ENCODE measurements around the gene GTF3C4. TPM values are rescaled to one million over a fixed set of nuclear protein-coding genes. Genes with fewer than 3 reads are reported as not detected.
A peak's percentile ranks its signal among the peaks of the same experiment; 100 is the strongest.

GTF3C4 gene
- total and polyA plus RNA-seq, 4 donors: 17.7 to 24.1 (median 21.7) TPM

DNA sequence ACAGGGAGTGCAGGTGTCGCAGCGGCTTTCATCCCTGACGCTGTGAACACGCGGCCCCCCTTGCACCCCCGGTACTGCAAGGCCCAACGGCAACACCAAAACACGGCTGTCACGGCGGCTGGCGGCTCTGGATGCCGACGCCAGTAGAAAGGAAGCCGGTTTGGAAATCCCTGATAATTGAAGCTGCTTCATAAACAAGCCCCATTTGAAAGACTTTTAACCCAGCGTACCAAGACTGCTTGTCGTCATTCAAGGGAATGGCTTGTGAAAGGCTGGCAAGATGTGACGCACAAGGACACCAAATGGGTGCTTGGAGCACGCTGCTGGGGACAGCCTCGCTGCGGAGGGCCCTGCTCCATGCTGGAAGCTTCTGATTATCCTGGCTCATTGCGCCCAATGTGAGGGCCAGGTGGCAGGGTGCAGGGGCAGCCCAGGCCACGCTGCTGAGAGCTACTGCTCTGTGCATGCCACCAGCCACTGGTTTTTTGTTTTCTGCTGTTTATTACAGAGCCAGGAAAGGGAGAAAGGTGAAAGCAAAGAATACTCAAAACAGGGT lies 63.1 kb downstream of the GTF3C4 start:
- no peaks in the 10 kb centered on the region for H3K27me3 ChIP-seq (ENCODE audit: control insufficient read depth, insufficient read depth, low read length)
- no peaks in the 10 kb centered on the region for H3K36me3 ChIP-seq (ENCODE audit: control insufficient read depth, insufficient read depth, low read length)
- H3K4me3 ChIP-seq (ENCODE audit: low read depth, low read length): no peak overlapping the region
- peak in 3 of 6 donors; percentile 35 to 84 (median 82) for DNase-seq (ENCODE audit: low read depth in 4 of 6, low spot score in 6 of 6)
- no peak overlapping the region for H3K27ac ChIP-seq (ENCODE audit: low read depth, low read length)
- H3K9me3 ChIP-seq (ENCODE audit: control insufficient read depth, insufficient read depth, low read length): no peaks in the 10 kb centered on the region
- WGBS (ENCODE audit: insufficient coverage): 31% methylated on average over 22 of the region's 22 CpGs
- peaks cover 22% of the 10 kb centered on the region for H3K4me1 ChIP-seq (ENCODE audit: control insufficient read depth, insufficient read depth, low read length)

DNA sequence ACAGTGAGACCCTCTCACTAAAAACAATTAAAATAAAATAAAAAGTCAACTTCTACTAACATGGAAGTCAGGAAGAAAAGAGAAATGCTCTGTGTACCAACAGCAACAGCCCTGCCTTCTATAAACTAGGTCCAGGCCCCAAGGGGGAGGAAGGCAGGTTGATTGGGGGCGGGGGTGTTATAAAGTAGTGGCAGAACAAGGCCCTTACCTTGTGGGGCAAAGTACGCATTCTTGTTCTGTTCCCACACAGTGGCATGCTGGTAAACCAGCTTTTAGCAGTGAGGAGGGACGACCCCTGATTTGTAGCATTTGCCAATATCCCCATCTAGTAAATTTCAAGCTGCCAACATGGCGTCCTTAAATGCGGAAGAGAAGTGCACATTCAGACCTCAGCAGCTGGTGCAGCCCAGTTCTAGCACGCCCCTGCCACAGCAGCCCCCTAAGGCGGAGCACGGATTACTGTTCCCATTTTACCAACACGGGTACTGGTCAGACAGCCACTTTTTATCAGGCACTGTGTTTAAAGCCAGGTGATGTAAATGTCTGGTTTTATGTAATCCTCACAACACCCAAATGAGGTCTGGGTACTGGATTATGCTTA lies 69.5 kb downstream of the GTF3C4 start:
- Histone ChIP-seq H3K4me1 (ENCODE audit: control insufficient read depth, insufficient read depth, low read length) (peaks cover 15% of the 10 kb centered on the region), H3K36me3 (ENCODE audit: control insufficient read depth, insufficient read depth, low read length) (no peaks in the 10 kb centered on the region), H3K9me3 (ENCODE audit: control insufficient read depth, insufficient read depth, low read length) (no peaks in the 10 kb centered on the region), H3K27me3 (ENCODE audit: control insufficient read depth, insufficient read depth, low read length) (peaks cover 25% of the 10 kb centered on the region), H3K4me3 (ENCODE audit: low read depth, low read length) (no peak overlapping the region), H3K27ac (ENCODE audit: low read depth, low read length) (no peak overlapping the region)
- 95% methylated on average over 6 of the region's 9 CpGs for WGBS (ENCODE audit: insufficient coverage)
- no peak for DNase-seq (ENCODE audit: low read depth in 4 of 6, low spot score in 6 of 6)

DNA sequence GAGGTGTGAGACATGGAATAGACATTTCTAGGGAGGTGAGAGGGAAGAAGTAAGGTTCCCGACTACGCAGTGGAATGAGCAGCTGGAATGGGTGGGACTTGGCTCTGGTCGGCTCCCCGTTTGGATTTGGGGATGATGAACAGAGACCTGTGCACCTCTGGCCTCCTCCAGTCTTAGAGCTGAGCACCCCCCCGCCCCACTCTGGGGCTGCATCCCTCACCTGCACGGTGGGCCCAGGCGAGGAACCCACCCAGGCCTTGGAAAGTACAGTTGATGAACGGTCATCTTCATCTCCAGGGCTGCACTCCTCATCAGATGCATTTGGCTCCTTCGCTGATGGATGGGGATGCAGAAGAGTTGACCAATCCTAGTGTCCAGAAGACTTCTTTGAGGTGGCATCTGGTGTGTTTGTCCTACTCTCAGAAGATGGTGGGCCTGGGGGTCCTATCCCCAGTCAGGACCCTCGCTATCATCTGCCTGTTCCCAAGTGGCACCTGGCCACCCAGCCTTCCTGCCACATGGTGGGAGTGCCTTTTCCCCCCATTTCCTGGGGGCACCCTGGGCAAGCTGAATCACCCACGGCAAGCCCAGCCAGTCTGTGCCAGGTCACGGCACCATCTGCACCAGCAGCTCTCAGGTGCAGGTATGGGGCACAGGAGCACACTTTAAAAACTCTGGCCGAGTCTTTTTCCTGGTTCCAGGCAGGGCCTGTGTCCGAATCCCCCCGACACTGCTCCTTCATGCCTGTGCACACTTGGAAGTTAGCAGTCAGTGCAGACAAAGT lies 70.5 kb downstream of the GTF3C4 start:
- Histone ChIP-seq H3K4me1 (ENCODE audit: control insufficient read depth, insufficient read depth, low read length) (peaks cover 22% of the 10 kb centered on the region), H3K36me3 (ENCODE audit: control insufficient read depth, insufficient read depth, low read length) (no peaks in the 10 kb centered on the region), H3K9me3 (ENCODE audit: control insufficient read depth, insufficient read depth, low read length) (no peaks in the 10 kb centered on the region), H3K27me3 (ENCODE audit: control insufficient read depth, insufficient read depth, low read length) (peaks cover 34% of the 10 kb centered on the region), H3K27ac (ENCODE audit: low read depth, low read length) (no peak overlapping the region), H3K4me3 (ENCODE audit: low read depth, low read length) (no peak overlapping the region)
- WGBS (ENCODE audit: insufficient coverage): 96% methylated on average over 15 of the region's 15 CpGs
- no peak for DNase-seq (ENCODE audit: low read depth in 4 of 6, low spot score in 6 of 6)

DNA sequence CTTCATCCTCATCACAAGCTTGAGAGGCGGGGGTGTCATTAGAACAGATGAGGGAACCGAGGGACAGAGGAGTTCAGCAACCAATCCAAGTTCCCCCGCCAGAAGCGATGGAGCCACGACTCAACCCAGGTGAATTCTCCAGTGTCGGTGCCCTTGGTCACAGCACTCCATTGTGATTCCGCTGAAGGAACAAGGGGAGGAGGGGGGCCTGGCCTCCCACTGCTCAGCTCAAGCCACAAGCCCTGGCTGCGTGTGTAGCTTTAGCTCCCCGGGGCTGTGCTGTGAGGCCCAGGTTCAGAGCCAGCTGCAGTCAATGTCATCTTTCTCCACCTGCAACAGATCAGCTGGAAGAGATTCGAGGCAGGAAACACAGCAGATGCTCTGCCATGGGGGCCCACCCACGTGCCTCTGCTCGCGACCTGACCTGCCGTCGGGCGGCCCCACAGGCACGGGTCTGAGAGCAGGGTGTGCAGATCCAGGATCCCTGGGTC lies 72.6 kb downstream of the GTF3C4 start:
- WGBS (ENCODE audit: insufficient coverage): 45% methylated on average over 16 of the region's 17 CpGs
- Histone ChIP-seq H3K9me3 (ENCODE audit: control insufficient read depth, insufficient read depth, low read length) (no peaks in the 10 kb centered on the region), H3K27ac (ENCODE audit: low read depth, low read length) (no peak overlapping the region), H3K4me3 (ENCODE audit: low read depth, low read length) (no peak overlapping the region), H3K27me3 (ENCODE audit: control insufficient read depth, insufficient read depth, low read length) (peaks cover 35% of the 10 kb centered on the region), H3K36me3 (ENCODE audit: control insufficient read depth, insufficient read depth, low read length) (no peaks in the 10 kb centered on the region), H3K4me1 (ENCODE audit: control insufficient read depth, insufficient read depth, low read length) (peaks cover 22% of the 10 kb centered on the region)
- no peak for DNase-seq (ENCODE audit: low read depth in 4 of 6, low spot score in 6 of 6)

DNA sequence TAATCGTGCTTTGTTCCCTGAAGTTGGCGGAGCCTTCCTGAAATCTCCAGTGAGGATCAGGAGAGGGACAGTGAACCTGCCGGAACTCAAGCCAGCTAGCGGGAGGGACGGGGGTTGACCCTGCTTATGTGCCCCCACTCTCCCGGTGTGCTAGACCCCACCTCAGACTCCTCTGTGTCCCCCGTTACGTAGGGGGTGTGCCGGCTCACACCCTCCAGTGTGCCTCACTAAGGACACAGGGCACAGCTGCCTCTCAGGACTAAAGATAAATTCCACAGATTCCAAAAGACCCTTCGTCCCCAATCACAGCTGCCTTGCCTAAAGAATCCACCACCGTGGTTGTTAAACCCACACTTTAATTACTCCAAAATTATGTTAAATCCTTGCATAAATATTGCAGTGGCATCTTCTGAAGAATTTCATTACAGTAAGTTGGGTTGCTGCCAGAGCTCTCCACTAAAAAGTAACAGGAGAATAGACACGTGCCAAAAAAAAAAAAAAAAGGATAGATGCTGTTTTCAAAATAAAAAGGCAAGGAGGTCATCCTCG lies 73.7 kb downstream of the GTF3C4 start:
- DNase-seq (ENCODE audit: low read depth in 4 of 6, low spot score in 6 of 6): peak in 2 of 6 donors; percentile 74 to 81
- no peaks in the 10 kb centered on the region for H3K9me3 ChIP-seq (ENCODE audit: control insufficient read depth, insufficient read depth, low read length)
- H3K27me3 ChIP-seq (ENCODE audit: control insufficient read depth, insufficient read depth, low read length): peaks cover 35% of the 10 kb centered on the region
- WGBS (ENCODE audit: insufficient coverage): 35% methylated on average over 11 of the region's 13 CpGs
- no peak overlapping the region for H3K4me3 ChIP-seq (ENCODE audit: low read depth, low read length)
- no peak overlapping the region for H3K27ac ChIP-seq (ENCODE audit: low read depth, low read length)
- H3K36me3 ChIP-seq (ENCODE audit: control insufficient read depth, insufficient read depth, low read length): no peaks in the 10 kb centered on the region
- H3K4me1 ChIP-seq (ENCODE audit: control insufficient read depth, insufficient read depth, low read length): peaks cover 22% of the 10 kb centered on the region

Other genes with a start within 250 kb of the GTF3C4 start
- gene BARHL1, start 87.9 kb upstream of the GTF3C4 start, total RNA-seq: 1 to 10 TPM in 1 of 2 donors, not detected in 1; 2.0 TPM
- 1 to 10 TPM; 3.2 to 3.3 TPM for gene BARHL1, start 87.9 kb upstream of the GTF3C4 start, polyA plus RNA-seq (ENCODE audit: insufficient read length in 2 of 2)
- gene DDX31, start 481 bp upstream of the GTF3C4 start, total RNA-seq: 10 to 100 TPM; 10.5 to 17.5 TPM
- 10 to 100 TPM; 10.8 to 14.1 TPM for gene DDX31, start 481 bp upstream of the GTF3C4 start, polyA plus RNA-seq (ENCODE audit: insufficient read length in 2 of 2)
- 1 to 10 TPM; 2.3 to 5.3 TPM for gene AK8, start 207.8 kb downstream of the GTF3C4 start, total RNA-seq
- gene AK8, start 207.8 kb downstream of the GTF3C4 start, polyA plus RNA-seq (ENCODE audit: insufficient read length in 2 of 2): 1 to 10 TPM; 3.5 to 4.4 TPM
- gene SPACA9, start 208.4 kb downstream of the GTF3C4 start, total RNA-seq: 10 to 100 TPM in 1 of 2 donors, 1 to 10 TPM in 1; 3.4 to 10.1 TPM
- 10 to 100 TPM; 13.9 to 15.1 TPM for gene SPACA9, start 208.4 kb downstream of the GTF3C4 start, polyA plus RNA-seq (ENCODE audit: insufficient read length in 2 of 2)

Measured in spinal cord (tissue), 10 donors.